ENCODE measurements around the gene NDUFB7. TPM values are rescaled to one million over a fixed set of nuclear protein-coding genes. Genes with fewer than 3 reads are reported as not detected.
"Not testable (repeated sequence)": the region's sequence is repeated elsewhere in the genome, so short reads cannot be mapped to it uniquely, and the experiment has no call there.

Gene NDUFB7
- total RNA-seq, 1 donor from 2014 or later = 382 TPM

GRCh38 chr19:14556662-14557188, 15.1 kb downstream of the NDUFB7 start:
- peak; percentile 93 for DNase-seq (ENCODE audit: low spot score)
- intact Hi-C loops (cut with DNase I) = no loop called here

GRCh38 chr19:14555918-14556661, 15.8 kb downstream of the NDUFB7 start:
- intact Hi-C loops (cut with DNase I) = no loop called here
- DNase-seq (ENCODE audit: low spot score) = no peak

- no peak for DNase-seq (ENCODE audit: low spot score)
- intact Hi-C loops (cut with DNase I) = no loop called here
Measured at GRCh38 chr19:14554382-14554812, 17.5 kb downstream of the NDUFB7 start.

GRCh38 chr19:14553939-14554243, 18.0 kb downstream of the NDUFB7 start:
- intact Hi-C loops (cut with DNase I) = no loop called here
- no peak for DNase-seq (ENCODE audit: low spot score)

- intact Hi-C loops (cut with DNase I) = no loop called here
Measured at GRCh38 chr19:14553042-14553938, 18.6 kb downstream of the NDUFB7 start.

GRCh38 chr19:14552006-14552360, 19.9 kb downstream of the NDUFB7 start:
- DNase-seq (ENCODE audit: low spot score); intact Hi-C loops (cut with DNase I): not testable (repeated sequence)

More at GRCh38 chr19:14553042-14553938, 18.6 kb downstream of the NDUFB7 start:
- DNase-seq (ENCODE audit: low spot score) = no peak

GRCh38 chr19:14551134-14552005, 20.5 kb downstream of the NDUFB7 start:
- peak; percentile 86 for DNase-seq (ENCODE audit: low spot score)

GRCh38 chr19:14550201-14550754, 21.6 kb downstream of the NDUFB7 start:
- no peak for DNase-seq (ENCODE audit: low spot score)
- intact Hi-C loops (cut with DNase I) = no loop called here

More at GRCh38 chr19:14551134-14552005, 20.5 kb downstream of the NDUFB7 start:
- intact Hi-C loops (cut with DNase I) = not testable (repeated sequence)

GRCh38 chr19:14545716-14546082, 26.2 kb downstream of the NDUFB7 start:
- no peak for DNase-seq (ENCODE audit: low spot score)
- intact Hi-C loops (cut with DNase I) = no loop called here

GRCh38 chr19:14544977-14545715, 26.7 kb downstream of the NDUFB7 start:
- intact Hi-C loops (cut with DNase I) = no loop called here
- DNase-seq (ENCODE audit: low spot score) = no peak

GRCh38 chr19:14544047-14544446, 27.8 kb downstream of the NDUFB7 start:
- intact Hi-C loops (cut with DNase I) = no loop called here
- DNase-seq (ENCODE audit: low spot score) = no peak

GRCh38 chr19:14542711-14543328, 29.0 kb downstream of the NDUFB7 start:
- intact Hi-C loops (cut with DNase I) = no loop called here
- DNase-seq (ENCODE audit: low spot score) = no peak

GRCh38 chr19:14541979-14542378, 29.9 kb downstream of the NDUFB7 start:
- intact Hi-C loops (cut with DNase I); DNase-seq (ENCODE audit: low spot score): not testable (repeated sequence)

GRCh38 chr19:14540741-14541525, 30.9 kb downstream of the NDUFB7 start:
- intact Hi-C loops (cut with DNase I) = no loop called here
- DNase-seq (ENCODE audit: low spot score) = no peak

- peak; percentile 85 for DNase-seq (ENCODE audit: low spot score)
- intact Hi-C loops (cut with DNase I) = no loop called here
Measured at GRCh38 chr19:14536926-14537692, 34.8 kb downstream of the NDUFB7 start.

GRCh38 chr19:14533450-14533849, 38.4 kb downstream of the NDUFB7 start:
- intact Hi-C loops (cut with DNase I) = no loop called here
- DNase-seq (ENCODE audit: low spot score) = no peak

GRCh38 chr19:14530506-14530905, 41.4 kb downstream of the NDUFB7 start:
- no peak for DNase-seq (ENCODE audit: low spot score)
- intact Hi-C loops (cut with DNase I) = no loop called here
